ENCODE results near the gene CDK16.
A peak's percentile ranks its signal among the peaks of the same experiment; 100 is the strongest.

The CDK16 gene

GRCh38 chrX:47186096-47186740 is 32.3 kb upstream of the CDK16 start:
- DNase-seq (ENCODE audit: low read depth): no peak

GRCh38 chrX:47187106-47187677 is 31.3 kb upstream of the CDK16 start:
- DNase-seq (ENCODE audit: low read depth): no peak

GRCh38 chrX:47189906-47190305 is 28.6 kb upstream of the CDK16 start:
- no peak for DNase-seq (ENCODE audit: low read depth)

- DNase-seq (ENCODE audit: low read depth): peak; percentile 40
Measured at GRCh38 chrX:47190445-47191269, 27.8 kb upstream of the CDK16 start.

- DNase-seq (ENCODE audit: low read depth): peak; percentile 5
Measured at GRCh38 chrX:47191331-47191730, 27.1 kb upstream of the CDK16 start.

GRCh38 chrX:47191806-47192401 is 26.6 kb upstream of the CDK16 start:
- no peak for DNase-seq (ENCODE audit: low read depth)

GRCh38 chrX:47193475-47194193 is 24.8 kb upstream of the CDK16 start, which contains the start of gene UBA1:
Gene UBA1 (plus strand): TSS chrX:47193829. CDS start chrX:47198803, 4,974 bp downstream.
- peak; percentile 57 for DNase-seq (ENCODE audit: low read depth)

- DNase-seq (ENCODE audit: low read depth): no peak
Measured at GRCh38 chrX:47194194-47194787, 24.2 kb upstream of the CDK16 start.

- DNase-seq (ENCODE audit: low read depth): no peak
Measured at GRCh38 chrX:47196098-47196497, 22.4 kb upstream of the CDK16 start.

- no peak for DNase-seq (ENCODE audit: low read depth)
Measured at GRCh38 chrX:47197526-47197925, 21.0 kb upstream of the CDK16 start.

- no peak for DNase-seq (ENCODE audit: low read depth)
Measured at GRCh38 chrX:47198026-47198686, 20.3 kb upstream of the CDK16 start.

GRCh38 chrX:47198687-47199080 is 19.8 kb upstream of the CDK16 start:
- DNase-seq (ENCODE audit: low read depth): no peak

- no peak for DNase-seq (ENCODE audit: low read depth)
Measured at GRCh38 chrX:47199286-47199685, 19.2 kb upstream of the CDK16 start.

- DNase-seq (ENCODE audit: low read depth): no peak
Measured at GRCh38 chrX:47200385-47201150, 17.9 kb upstream of the CDK16 start.

GRCh38 chrX:47201345-47201944 is 17.0 kb upstream of the CDK16 start:
- no peak for DNase-seq (ENCODE audit: low read depth)

GRCh38 chrX:47202316-47202715 is 16.2 kb upstream of the CDK16 start:
- DNase-seq (ENCODE audit: low read depth): no peak

GRCh38 chrX:47202877-47203276 is 15.6 kb upstream of the CDK16 start:
- no peak for DNase-seq (ENCODE audit: low read depth)

- no peak for DNase-seq (ENCODE audit: low read depth)
Measured at GRCh38 chrX:47204970-47205369, 13.5 kb upstream of the CDK16 start.

GRCh38 chrX:47206316-47206715 is 12.2 kb upstream of the CDK16 start:
- DNase-seq (ENCODE audit: low read depth): no peak

- DNase-seq (ENCODE audit: low read depth): no peak
Measured at GRCh38 chrX:47208108-47208507, 10.4 kb upstream of the CDK16 start.
